OCI-LY1 (cell line): ENCODE results near the gene NPM1.
"Not testable (repeated sequence)": the region's sequence is repeated elsewhere in the genome, so short reads cannot be mapped to it uniquely, and the experiment has no call there.

Experiments used
- CTCF ChIP-seq: fragments of 200-600 bp; sonication (generic), shearing (Covaris generic); IDR thresholded peaks from 2 replicates; pipeline ENCODE4 v1.5.1; 2017; ENCODE audit warnings: mild to moderate bottlenecking, antibody characterized with exemption, low read length, moderate library complexity, mixed read lengths
- EZH2 ChIP-seq: fragments of 200-600 bp; sonication (generic), shearing (Covaris generic); IDR thresholded peaks from 2 replicates; pipeline ENCODE4 v1.8.0; 2017; ENCODE audit warnings: borderline replicate concordance, mixed run types, mild to moderate bottlenecking, antibody characterized with exemption, low read length, moderate library complexity, mixed read lengths

GRCh38 chr5:171396583-171396982 is 8.9 kb downstream of the NPM1 start:
- not testable (repeated sequence) for TF ChIP-seq CTCF, EZH2
